WTC11 (cell line): Measurements from ENCODE around the gene IGFBP1.

Experiments used
- ATF2 ChIP-seq: sonication (generic); formaldehyde crosslinking; IDR thresholded peaks from 2 replicates; pipeline ENCODE4 v1.8.1; 2022; ENCODE audit warnings: low read depth, missing genetic modification reagents, borderline replicate concordance
- ATF3 ChIP-seq: sonication (generic); formaldehyde crosslinking; conservative IDR thresholded peaks from 2 replicates; pipeline ENCODE4 v1.8.1; 2022; ENCODE audit warnings: mild to moderate bottlenecking, missing genetic modification reagents
- CREB1 ChIP-seq: sonication (generic); formaldehyde crosslinking; IDR thresholded peaks from 2 replicates; pipeline ENCODE4 v1.8.0; 2023; ENCODE audit warnings: mild to moderate bottlenecking, missing genetic modification reagents
- CTCF ChIP-seq: fragments of 200-600 bp; IDR thresholded peaks from 2 replicates; pipeline ENCODE4 v1.8.0; 2022; ENCODE audit warnings: antibody characterized with exemption
- JUN ChIP-seq: sonication (generic); formaldehyde crosslinking; IDR thresholded peaks from 2 replicates; pipeline ENCODE4 v1.8.0; 2023; ENCODE audit warnings: mild to moderate bottlenecking, missing genetic modification reagents
- MAX ChIP-seq: sonication (generic); formaldehyde crosslinking; IDR thresholded peaks from 2 replicates; pipeline ENCODE4 v1.8.0; 2022; ENCODE audit warnings: mild to moderate bottlenecking, missing genetic modification reagents
- MYBL2 ChIP-seq: sonication (generic); formaldehyde crosslinking; IDR thresholded peaks from 2 replicates; pipeline ENCODE4 v1.8.1; 2023; ENCODE audit warnings: mild to moderate bottlenecking, moderate library complexity, missing genetic modification reagents
- NFE2L1 ChIP-seq: sonication (generic); formaldehyde crosslinking; IDR thresholded peaks from 2 replicates; pipeline ENCODE4 v1.8.1; 2023; ENCODE audit warnings: missing genetic modification reagents
- USF1 ChIP-seq: sonication (generic); formaldehyde crosslinking; IDR thresholded peaks from 2 replicates; pipeline ENCODE4 v1.8.0; 2022; ENCODE audit warnings: mild to moderate bottlenecking, missing genetic modification reagents
- ZNF263 ChIP-seq: sonication (generic); formaldehyde crosslinking; IDR thresholded peaks from 2 replicates; pipeline ENCODE4 v1.8.1; 2022; ENCODE audit warnings: low read depth, mild to moderate bottlenecking, moderate library complexity, missing genetic modification reagents
- ZNF416 ChIP-seq: fragments of 250-450 bp; sonication (Bioruptor Pico); IDR thresholded peaks from 2 replicates; pipeline ENCODE4 v1.9.0; 2021; ENCODE audit warnings: mild to moderate bottlenecking, inconsistent platforms

- TF ChIP-seq CREB1 (CRISPR knock-in tag), result no peak
- no peak for TF ChIP-seq JUN (CRISPR knock-in tag)
- no peak for TF ChIP-seq MAX (CRISPR knock-in tag)
- no peak for TF ChIP-seq CTCF
- TF ChIP-seq USF1 (CRISPR knock-in tag), result no peak
- TF ChIP-seq ATF2 (CRISPR knock-in tag), result no peak
- no peak for TF ChIP-seq ATF3
- no peak for TF ChIP-seq MYBL2 (CRISPR knock-in tag)
- TF ChIP-seq ZNF416 (CRISPR knock-in tag), result no peak
- TF ChIP-seq ZNF263 (CRISPR knock-in tag), result no peak
- no peak for TF ChIP-seq NFE2L1
These were observed 13.7 kb upstream of the IGFBP1 start for GRCh38 chr7:45874408-45875131.
